Loucy (cell line): Measurements from ENCODE around the gene GAS2L1.

Experiments used
- H2AFZ ChIP-seq: fragments of 200-600 bp; sonication (generic); 2 replicates; pipeline ENCODE4 v1.6.0; 2016; ENCODE audit warnings: antibody characterized with exemption, mild to moderate bottlenecking, low read length, moderate library complexity
- H3F3A ChIP-seq: fragments of 200-600 bp; 2 replicates; pipeline ENCODE4 v1.6.0; 2016; ENCODE audit warnings: antibody characterized with exemption, low read depth, mild to moderate bottlenecking
- H3K27me3 ChIP-seq: fragments of 200-600 bp; sonication (generic); 2 replicates; pipeline ENCODE4 v1.6.1; 2014; ENCODE audit warnings: low read length, mild to moderate bottlenecking; ENCODE audit not compliant: insufficient read depth, poor library complexity, severe bottlenecking
- H3K36me3 ChIP-seq: fragments of 200-600 bp; sonication (generic); 2 replicates; pipeline ENCODE4 v1.6.1; 2016; ENCODE audit warnings: low read length; ENCODE audit not compliant: insufficient read depth
- H3K4me1 ChIP-seq: fragments of 200-600 bp; sonication (generic); 2 replicates; pipeline ENCODE4 v1.5.1; 2014; ENCODE audit warnings: low read length, mild to moderate bottlenecking; ENCODE audit not compliant: insufficient read depth, poor library complexity, severe bottlenecking
- H3K4me2 ChIP-seq: fragments of 200-600 bp; sonication (generic); 2 replicates; pipeline ENCODE4 v1.6.0; 2014; ENCODE audit warnings: antibody characterized with exemption, low read length, low read depth, mild to moderate bottlenecking; ENCODE audit not compliant: poor library complexity, severe bottlenecking
- H3K4me3 ChIP-seq: fragments of 200-600 bp; sonication (generic); 2 replicates; pipeline ENCODE4 v1.5.1; 2014; ENCODE audit warnings: low read length, mild to moderate bottlenecking, mixed read lengths; ENCODE audit not compliant: poor library complexity, severe bottlenecking
- H3K79me2 ChIP-seq: fragments of 200-600 bp; sonication (generic); 2 replicates; pipeline ENCODE4 v1.6.1; 2014; ENCODE audit warnings: low read length; ENCODE audit not compliant: insufficient read depth
- H3K9ac ChIP-seq: fragments of 200-600 bp; sonication (generic); 2 replicates; pipeline ENCODE4 v1.6.0; 2014; ENCODE audit warnings: mild to moderate bottlenecking, low read depth, low read length, moderate library complexity; ENCODE audit not compliant: poor library complexity, severe bottlenecking
- H3K9me2 ChIP-seq: fragments of 200-600 bp; sonication (generic); replicated peaks from 2 replicates; pipeline ENCODE4 v1.6.1; 2016; ENCODE audit warnings: low read depth, low read length, mixed read lengths
- H3K9me3 ChIP-seq: fragments of 200-600 bp; sonication (generic); 2 replicates; pipeline ENCODE4 v1.6.1; 2014; ENCODE audit warnings: mild to moderate bottlenecking, antibody characterized with exemption, low read length, low read depth; ENCODE audit not compliant: insufficient read depth
- H4K20me1 ChIP-seq: fragments of 200-600 bp; sonication (generic); 2 replicates; pipeline ENCODE4 v1.6.0; 2014; ENCODE audit warnings: antibody characterized with exemption, low read length, mild to moderate bottlenecking; ENCODE audit not compliant: insufficient read depth, poor library complexity, severe bottlenecking
- CTCF ChIP-seq: fragments of 200-600 bp; sonication (generic); conservative IDR thresholded peaks from 2 replicates; pipeline ENCODE4 v1.5.1; 2014; ENCODE audit warnings: mild to moderate bottlenecking, antibody characterized with exemption, low read length
- EZH2phosphoT487 ChIP-seq: fragments of 200-600 bp; IDR thresholded peaks from 2 replicates; pipeline ENCODE4 v1.6.1; 2018; ENCODE audit warnings: antibody characterized with exemption, mild to moderate bottlenecking, moderate library complexity, borderline replicate concordance

Gene GAS2L1

GRCh38 chr22:29292379-29292778 is 14.1 kb upstream of the GAS2L1 start:
- Histone ChIP-seq H3K79me2 (peaks cover 58% of the 10 kb centered on the region), H2AFZ (no peak overlapping the region), H3K27me3 (no peaks in the 10 kb centered on the region), H4K20me1 (peaks cover 51% of the 10 kb centered on the region), H3K9me2 (no peaks in the 10 kb centered on the region), H3K36me3 (peaks cover 100% of the 10 kb centered on the region), H3K4me3 (no peak overlapping the region), H3K9me3 (no peaks in the 10 kb centered on the region), H3F3A (no peaks in the 10 kb centered on the region; the same call in 1 of the 2 replicates), H3K4me1 (no peaks in the 10 kb centered on the region), H3K9ac (no peak overlapping the region), H3K4me2 (no peak overlapping the region)
- TF ChIP-seq CTCF (no peak), EZH2phosphoT487 (no peak)

- H3K4me3 ChIP-seq = no peak overlapping the region
Observed at GRCh38 chr22:29298641-29299040, 7.8 kb upstream of the GAS2L1 start.

GRCh38 chr22:29299136-29299900 is 7.1 kb upstream of the GAS2L1 start:
- TF ChIP-seq CTCF (no peak), EZH2phosphoT487 (no peak)
- H3K9me3 ChIP-seq = no peaks in the 10 kb centered on the region
- peaks cover 3% of the 10 kb centered on the region for H4K20me1 ChIP-seq
- peaks cover 16% of the 10 kb centered on the region for H3F3A ChIP-seq
- no peak overlapping the region for H2AFZ ChIP-seq
- no peak overlapping the region for H3K4me2 ChIP-seq
- peaks cover 68% of the 10 kb centered on the region for H3K36me3 ChIP-seq
- H3K9me2 ChIP-seq = no peaks in the 10 kb centered on the region
- H3K27me3 ChIP-seq = no peaks in the 10 kb centered on the region
- no peaks in the 10 kb centered on the region for H3K79me2 ChIP-seq
- no peak overlapping the region for H3K9ac ChIP-seq
- no peaks in the 10 kb centered on the region for H3K4me1 ChIP-seq
- no peak overlapping the region for H3K4me3 ChIP-seq

More at GRCh38 chr22:29298641-29299040, 7.8 kb upstream of the GAS2L1 start:
- Histone ChIP-seq H3K4me2 (no peak overlapping the region), H3K36me3 (peaks cover 75% of the 10 kb centered on the region), H3K27me3 (no peaks in the 10 kb centered on the region), H2AFZ (no peak overlapping the region), H3K9me3 (no peaks in the 10 kb centered on the region), H4K20me1 (peaks cover 7% of the 10 kb centered on the region), H3F3A (peaks cover 16% of the 10 kb centered on the region), H3K9ac (no peak overlapping the region), H3K4me1 (no peaks in the 10 kb centered on the region), H3K9me2 (no peaks in the 10 kb centered on the region), H3K79me2 (peaks cover 4% of the 10 kb centered on the region; the same call in 1 of the 2 replicates)
- TF ChIP-seq EZH2phosphoT487 (no peak), CTCF (no peak)
